BLaER1 (cell line): ENCODE measurements around the gene PUM2.
A peak's percentile ranks its signal among the peaks of the same experiment; 100 is the strongest.
"Not testable (repeated sequence)": the region's sequence is repeated elsewhere in the genome, so short reads cannot be mapped to it uniquely, and the experiment has no call there.

Source experiments
- H3K27ac ChIP-seq: shearing (Covaris generic); formaldehyde crosslinking; 2 replicates; pipeline ENCODE4 v1.8.1; 2022
- H3K27me3 ChIP-seq: shearing (Covaris generic); formaldehyde crosslinking; 2 replicates; pipeline ENCODE4 v1.8.1; 2022
- H3K36me3 ChIP-seq: shearing (Covaris generic); formaldehyde crosslinking; 2 replicates; pipeline ENCODE4 v1.8.1; 2022
- H3K4me1 ChIP-seq: shearing (Covaris generic); formaldehyde crosslinking; 2 replicates; pipeline ENCODE4 v1.8.1; 2022
- H3K4me2 ChIP-seq: shearing (Covaris generic); formaldehyde crosslinking; 2 replicates; pipeline ENCODE4 v1.8.1; 2022
- H3K4me3 ChIP-seq: shearing (Covaris generic); formaldehyde crosslinking; 2 replicates; pipeline ENCODE4 v1.8.1; 2022
- H3K9ac ChIP-seq: shearing (Covaris generic); formaldehyde crosslinking; 2 replicates; pipeline ENCODE4 v1.8.1; 2022
- H3K9me3 ChIP-seq: shearing (Covaris generic); formaldehyde crosslinking; 2 replicates; pipeline ENCODE4 v1.8.1; 2022
- H4K20me1 ChIP-seq: shearing (Covaris generic); formaldehyde crosslinking; 2 replicates; pipeline ENCODE4 v1.8.1; 2022
- Cebpa-rat ChIP-seq: shearing (Covaris generic); IDR thresholded peaks from 2 replicates; pipeline ENCODE4 v1.8.1; 2022

PUM2 gene

GRCh38 chr2:20235655-20236305 lies 114.9 kb downstream of the PUM2 start:
- no peak overlapping the region for H3K4me2 ChIP-seq
- no peaks in the 10 kb centered on the region for H3K36me3 ChIP-seq
- H3K9ac ChIP-seq = no peak overlapping the region
- no peaks in the 10 kb centered on the region for H3K4me1 ChIP-seq
- no peak overlapping the region for H3K27ac ChIP-seq
- no peaks in the 10 kb centered on the region for H3K27me3 ChIP-seq
- H3K9me3 ChIP-seq = peaks cover 7% of the 10 kb centered on the region; the same call in 1 of the 2 replicates
- no peaks in the 10 kb centered on the region for H4K20me1 ChIP-seq
- TF ChIP-seq Cebpa-rat = no peak
- no peak overlapping the region for H3K4me3 ChIP-seq

GRCh38 chr2:20234597-20234996 lies 116.0 kb downstream of the PUM2 start:
- H3K36me3 ChIP-seq, H3K27ac ChIP-seq, H3K9me3 ChIP-seq, H4K20me1 ChIP-seq, H3K4me2 ChIP-seq, H3K4me3 ChIP-seq, H3K27me3 ChIP-seq, H3K9ac ChIP-seq, H3K4me1 ChIP-seq: not testable (repeated sequence)

GRCh38 chr2:20232837-20233207 lies 117.8 kb downstream of the PUM2 start:
- Histone ChIP-seq H3K9ac (no peak overlapping the region), H3K9me3 (peaks cover under 1% of the 10 kb centered on the region; the same call in 1 of the 2 replicates), H3K27me3 (no peaks in the 10 kb centered on the region), H4K20me1 (no peaks in the 10 kb centered on the region), H3K4me2 (no peak overlapping the region), H3K36me3 (no peaks in the 10 kb centered on the region), H3K4me1 (no peaks in the 10 kb centered on the region), H3K27ac (no peak overlapping the region), H3K4me3 (no peak overlapping the region)
- TF ChIP-seq Cebpa-rat = no peak

- no peak overlapping the region for H3K9ac ChIP-seq
- no peaks in the 10 kb centered on the region for H4K20me1 ChIP-seq
- no peaks in the 10 kb centered on the region for H3K36me3 ChIP-seq
- no peaks in the 10 kb centered on the region for H3K9me3 ChIP-seq
- no peak overlapping the region for H3K4me3 ChIP-seq
- H3K27me3 ChIP-seq = no peaks in the 10 kb centered on the region
- no peak for TF ChIP-seq Cebpa-rat
- no peak overlapping the region for H3K4me2 ChIP-seq
- no peak overlapping the region for H3K27ac ChIP-seq
- H3K4me1 ChIP-seq = no peaks in the 10 kb centered on the region; the same call in 1 of the 2 replicates
Measured at GRCh38 chr2:20231598-20232026, 119.0 kb downstream of the PUM2 start.

- Histone ChIP-seq H4K20me1 (no peaks in the 10 kb centered on the region), H3K9ac (no peak overlapping the region), H3K4me2 (no peak overlapping the region), H3K27ac (no peak overlapping the region), H3K9me3 (no peaks in the 10 kb centered on the region), H3K4me3 (no peak overlapping the region), H3K36me3 (no peaks in the 10 kb centered on the region), H3K4me1 (peaks cover 5% of the 10 kb centered on the region), H3K27me3 (no peaks in the 10 kb centered on the region)
- no peak for TF ChIP-seq Cebpa-rat
Measured at GRCh38 chr2:20231159-20231558, 119.5 kb downstream of the PUM2 start.

- H3K36me3 ChIP-seq = no peaks in the 10 kb centered on the region
- no peak overlapping the region for H3K27ac ChIP-seq
- no peak overlapping the region for H3K9ac ChIP-seq
Measured at GRCh38 chr2:20230114-20230425, 120.6 kb downstream of the PUM2 start.

GRCh38 chr2:20229322-20230113 lies 121.1 kb downstream of the PUM2 start:
- TF ChIP-seq Cebpa-rat = no peak
- no peaks in the 10 kb centered on the region for H4K20me1 ChIP-seq

More at GRCh38 chr2:20230114-20230425, 120.6 kb downstream of the PUM2 start:
- H4K20me1 ChIP-seq = no peaks in the 10 kb centered on the region
- H3K9me3 ChIP-seq = no peaks in the 10 kb centered on the region
- no peak overlapping the region for H3K4me2 ChIP-seq
- H3K4me1 ChIP-seq = peaks cover 12% of the 10 kb centered on the region
- H3K4me3 ChIP-seq = no peak overlapping the region
- no peaks in the 10 kb centered on the region for H3K27me3 ChIP-seq
- TF ChIP-seq Cebpa-rat = no peak

GRCh38 chr2:20227894-20228505 lies 122.6 kb downstream of the PUM2 start:
- H3K4me2 ChIP-seq = no peak overlapping the region
- no peak overlapping the region for H3K9ac ChIP-seq
- H3K27me3 ChIP-seq = peaks cover 17% of the 10 kb centered on the region
- H4K20me1 ChIP-seq = no peaks in the 10 kb centered on the region
- no peak overlapping the region for H3K4me3 ChIP-seq
- peaks cover 19% of the 10 kb centered on the region for H3K4me1 ChIP-seq
- no peaks in the 10 kb centered on the region for H3K9me3 ChIP-seq
- no peak overlapping the region for H3K27ac ChIP-seq
- H3K36me3 ChIP-seq = no peaks in the 10 kb centered on the region
- TF ChIP-seq Cebpa-rat = no peak

More at GRCh38 chr2:20229322-20230113, 121.1 kb downstream of the PUM2 start:
- Histone ChIP-seq H3K27me3 (peaks cover 4% of the 10 kb centered on the region; the same call in 1 of the 2 replicates), H3K36me3 (no peaks in the 10 kb centered on the region), H3K4me3 (no peak overlapping the region), H3K27ac (no peak overlapping the region), H3K4me2 (no peak overlapping the region), H3K9ac (no peak overlapping the region), H3K4me1 (peaks cover 12% of the 10 kb centered on the region), H3K9me3 (no peaks in the 10 kb centered on the region)

- peak overlapping the region; percentile 84; the same call in 1 of the 2 replicates for H3K4me3 ChIP-seq
- H3K27ac ChIP-seq = peak overlapping the region; percentile 81
- peak overlapping the region; percentile 97 for H3K4me2 ChIP-seq
Measured at GRCh38 chr2:20226152-20226545, 124.5 kb downstream of the PUM2 start.

More at GRCh38 chr2:20226152-20226545, 124.5 kb downstream of the PUM2 start:
- Histone ChIP-seq H3K9ac (peak overlapping the region; percentile 55), H3K36me3 (no peaks in the 10 kb centered on the region), H3K4me1 (peaks cover 37% of the 10 kb centered on the region), H3K27me3 (peaks cover 23% of the 10 kb centered on the region), H3K9me3 (no peaks in the 10 kb centered on the region), H4K20me1 (peaks cover 11% of the 10 kb centered on the region; the same call in 1 of the 2 replicates)
- TF ChIP-seq Cebpa-rat = no peak
